Skeletal muscle satellite cell (primary cell): ENCODE data around the gene KIF26A.

Source experiments
- H3K27me3 ChIP-seq: 2 replicates; pipeline ENCODE4 v1.7.0; 2013; ENCODE audit warnings: low read length; ENCODE audit not compliant: control insufficient read depth, insufficient read depth
- H3K36me3 ChIP-seq: 2 replicates; pipeline ENCODE4 v1.7.0; 2013; ENCODE audit warnings: mild to moderate bottlenecking, control low read depth, low read length; ENCODE audit not compliant: insufficient read depth
- H3K4me1 ChIP-seq: 2 replicates; pipeline ENCODE4 v1.7.0; 2013; ENCODE audit warnings: low read length; ENCODE audit not compliant: control insufficient read depth, insufficient read depth
- H3K4me2 ChIP-seq: 2 replicates; pipeline ENCODE4 v1.7.0; 2013; ENCODE audit warnings: mild to moderate bottlenecking, low read length
- H3K4me3 ChIP-seq: 2 replicates; pipeline ENCODE4 v1.7.0; 2013; ENCODE audit warnings: low read length
- H3K9ac ChIP-seq: 2 replicates; pipeline ENCODE4 v1.7.0; 2013; ENCODE audit warnings: mild to moderate bottlenecking, low read depth, low read length, moderate library complexity
- H3K9me3 ChIP-seq: replicated peaks from 2 replicates; pipeline ENCODE4 v1.7.0; 2013; ENCODE audit warnings: mild to moderate bottlenecking, control low read depth, low read length

The KIF26A gene

DNA sequence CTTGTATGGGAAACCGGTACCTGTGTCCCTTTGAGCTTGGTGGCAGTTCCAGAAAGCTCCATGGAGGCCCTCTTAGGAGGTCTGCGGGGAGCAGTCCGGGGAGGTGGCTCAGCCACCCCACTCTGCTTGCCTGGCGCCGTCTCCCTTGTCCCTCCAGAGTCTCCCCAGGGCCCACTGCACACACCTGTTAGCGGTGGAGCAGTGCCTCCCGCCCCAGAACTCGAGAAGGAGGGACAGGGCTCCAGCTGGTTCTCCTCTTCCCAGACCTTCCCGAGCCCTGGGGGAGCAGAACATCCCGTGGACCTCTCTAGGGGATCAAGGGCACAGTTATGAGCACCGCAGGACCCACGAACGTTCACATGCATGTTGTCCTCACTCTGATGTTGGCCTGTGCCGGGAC is 42.1 kb upstream of the KIF26A start:
- H3K4me2 ChIP-seq: no peak overlapping the region
- no peaks in the 10 kb centered on the region for H3K9me3 ChIP-seq
- no peak overlapping the region for H3K9ac ChIP-seq
- H3K36me3 ChIP-seq: no peaks in the 10 kb centered on the region
- no peaks in the 10 kb centered on the region for H3K4me1 ChIP-seq
- peaks cover 12% of the 10 kb centered on the region for H3K27me3 ChIP-seq
- H3K4me3 ChIP-seq: no peak overlapping the region

DNA sequence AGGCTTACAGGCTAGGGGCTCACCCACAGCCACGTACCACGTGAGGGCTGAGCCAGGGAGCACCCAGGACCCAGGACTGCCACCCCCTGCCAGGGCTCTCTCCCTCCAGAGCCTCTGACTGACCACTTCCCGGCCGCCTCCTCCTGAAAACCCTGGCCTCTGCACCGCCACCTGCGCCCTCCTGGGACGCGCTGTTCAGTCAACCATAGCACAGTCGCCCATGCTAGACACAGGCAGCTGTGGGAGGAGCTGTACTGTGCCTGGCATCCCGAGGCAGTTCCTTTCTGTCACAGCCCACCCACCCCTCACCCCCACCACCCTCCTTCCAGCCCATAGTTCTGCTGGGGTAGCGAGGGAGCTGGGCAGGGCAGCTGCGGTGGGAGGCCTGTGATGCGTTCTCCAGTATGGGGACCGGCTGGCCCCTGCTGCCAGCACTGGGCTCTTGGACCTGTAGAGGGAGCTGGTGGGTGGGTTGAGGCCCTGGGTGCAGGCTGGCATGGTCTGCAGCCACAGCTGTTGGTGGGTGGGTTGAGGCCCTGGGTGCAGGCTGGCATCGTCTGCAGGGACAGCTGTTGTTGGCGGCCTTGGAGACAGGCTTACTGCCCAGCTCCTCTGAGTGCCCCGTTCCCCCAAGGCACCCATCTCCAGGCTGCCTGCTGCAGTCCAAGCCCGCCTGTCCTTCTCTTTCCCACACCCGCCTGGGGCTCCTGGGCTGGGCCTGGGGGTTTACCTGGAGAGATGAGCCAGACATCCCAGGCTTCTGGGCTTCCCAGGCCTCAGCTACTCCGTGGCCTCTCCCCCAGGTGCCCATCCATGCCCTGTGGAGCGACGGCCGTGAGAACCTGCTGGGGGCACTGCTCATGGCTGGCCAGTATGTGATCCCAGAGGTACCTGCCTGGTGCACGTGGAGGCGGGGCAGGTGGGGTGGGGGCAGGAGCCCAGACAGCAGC is 41.4 kb upstream of the KIF26A start:
- Histone ChIP-seq H3K4me1 (no peaks in the 10 kb centered on the region), H3K4me3 (no peak overlapping the region), H3K36me3 (no peaks in the 10 kb centered on the region), H3K4me2 (no peak overlapping the region), H3K27me3 (peaks cover 5% of the 10 kb centered on the region), H3K9ac (no peak overlapping the region), H3K9me3 (no peaks in the 10 kb centered on the region)

DNA sequence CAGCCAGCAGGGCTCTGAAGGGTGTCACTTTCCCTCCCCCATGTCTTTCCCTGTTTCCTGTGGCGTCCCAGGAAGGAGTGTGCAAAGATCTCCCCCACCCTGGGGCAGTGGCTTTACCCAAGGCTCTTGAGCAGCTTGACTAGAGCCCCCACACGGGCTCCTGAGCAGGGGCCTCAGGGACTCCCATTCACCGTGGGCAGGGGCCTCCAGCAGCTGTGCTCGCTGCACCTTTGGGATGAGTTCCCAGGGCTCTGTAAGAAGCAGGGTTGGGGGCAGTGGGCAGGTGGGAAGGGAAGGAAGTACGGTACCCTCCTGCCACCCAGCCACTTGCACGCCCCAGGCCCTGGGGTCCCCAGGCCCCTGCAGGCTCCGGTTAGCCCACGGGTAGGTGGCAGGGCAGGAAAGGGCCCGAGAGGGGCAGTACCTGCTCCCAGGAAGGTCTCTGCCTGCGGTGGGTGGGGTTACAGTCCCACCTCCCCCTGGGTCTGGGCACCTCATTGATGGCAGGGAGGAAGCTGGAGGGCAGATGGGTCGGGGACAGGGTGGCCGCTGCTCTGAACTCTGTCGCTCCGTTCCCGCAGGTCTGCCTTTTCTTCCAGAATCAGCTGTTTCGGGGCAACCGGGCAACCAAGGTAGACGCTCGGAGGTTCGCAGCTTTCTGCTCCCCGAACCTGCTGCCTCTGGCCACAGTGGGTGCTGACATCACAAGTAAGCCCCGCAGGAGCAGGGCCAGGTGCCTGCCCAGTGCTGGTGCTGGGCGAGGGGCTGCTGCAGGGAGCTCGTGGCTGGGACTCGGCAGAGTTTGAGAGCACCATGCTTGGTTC is 39.9 kb upstream of the KIF26A start:
- no peak overlapping the region for H3K9ac ChIP-seq
- H3K27me3 ChIP-seq: peaks cover 3% of the 10 kb centered on the region
- H3K4me2 ChIP-seq: no peak overlapping the region
- no peaks in the 10 kb centered on the region for H3K4me1 ChIP-seq
- H3K4me3 ChIP-seq: no peak overlapping the region
- no peaks in the 10 kb centered on the region for H3K9me3 ChIP-seq
- no peaks in the 10 kb centered on the region for H3K36me3 ChIP-seq

DNA sequence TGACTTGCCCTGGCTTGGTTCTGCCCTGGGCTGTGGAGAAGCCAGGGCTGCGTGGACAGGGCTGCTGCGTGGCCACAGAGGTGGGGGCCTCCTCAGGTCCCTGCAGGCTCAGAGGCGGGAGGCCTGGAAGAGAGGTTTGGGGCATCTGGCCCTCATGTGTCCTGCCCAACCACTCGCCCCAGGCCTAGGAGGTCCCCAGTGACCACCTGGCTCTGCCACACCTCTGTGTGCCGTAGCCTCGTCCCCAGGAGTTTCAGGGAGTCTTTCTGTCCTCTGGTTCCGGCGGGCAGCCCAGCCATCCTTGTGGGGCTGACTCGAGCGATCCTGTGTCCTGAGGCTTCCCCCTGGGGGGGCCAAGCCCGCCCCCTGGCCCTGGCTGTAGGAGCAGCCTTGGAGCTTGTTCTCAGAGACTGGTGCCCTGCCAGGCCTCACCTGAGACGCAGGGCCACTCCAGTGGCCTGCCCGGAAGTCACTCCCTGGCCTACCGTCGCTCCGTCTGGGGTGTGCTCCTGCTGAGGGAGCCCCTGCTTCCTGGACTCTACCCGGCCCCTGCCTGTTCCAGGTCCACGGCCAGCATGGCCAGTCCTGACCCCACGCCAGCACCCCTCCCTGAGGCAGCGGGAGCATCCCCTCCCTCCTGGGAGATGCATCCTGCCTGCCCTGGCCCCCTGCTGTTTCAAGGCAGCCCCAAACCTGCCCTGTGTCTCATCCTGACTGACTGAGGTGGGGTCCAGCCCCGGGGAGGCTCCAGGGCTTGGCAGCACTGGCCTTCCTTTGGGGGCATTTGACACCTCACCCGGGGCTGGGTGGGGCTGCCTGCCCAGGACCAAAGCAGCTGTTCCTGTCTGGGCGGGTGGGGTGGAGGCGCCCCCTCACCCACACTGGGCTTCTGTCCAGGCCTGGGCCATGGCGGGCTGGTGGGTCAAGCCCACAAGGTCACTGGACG is 39.0 kb upstream of the KIF26A start:
- no peak overlapping the region for H3K4me2 ChIP-seq
- H3K9ac ChIP-seq: no peak overlapping the region
- peaks cover 3% of the 10 kb centered on the region for H3K27me3 ChIP-seq
- no peak overlapping the region for H3K4me3 ChIP-seq
- H3K36me3 ChIP-seq: no peaks in the 10 kb centered on the region
- H3K9me3 ChIP-seq: no peaks in the 10 kb centered on the region
- no peaks in the 10 kb centered on the region for H3K4me1 ChIP-seq

DNA sequence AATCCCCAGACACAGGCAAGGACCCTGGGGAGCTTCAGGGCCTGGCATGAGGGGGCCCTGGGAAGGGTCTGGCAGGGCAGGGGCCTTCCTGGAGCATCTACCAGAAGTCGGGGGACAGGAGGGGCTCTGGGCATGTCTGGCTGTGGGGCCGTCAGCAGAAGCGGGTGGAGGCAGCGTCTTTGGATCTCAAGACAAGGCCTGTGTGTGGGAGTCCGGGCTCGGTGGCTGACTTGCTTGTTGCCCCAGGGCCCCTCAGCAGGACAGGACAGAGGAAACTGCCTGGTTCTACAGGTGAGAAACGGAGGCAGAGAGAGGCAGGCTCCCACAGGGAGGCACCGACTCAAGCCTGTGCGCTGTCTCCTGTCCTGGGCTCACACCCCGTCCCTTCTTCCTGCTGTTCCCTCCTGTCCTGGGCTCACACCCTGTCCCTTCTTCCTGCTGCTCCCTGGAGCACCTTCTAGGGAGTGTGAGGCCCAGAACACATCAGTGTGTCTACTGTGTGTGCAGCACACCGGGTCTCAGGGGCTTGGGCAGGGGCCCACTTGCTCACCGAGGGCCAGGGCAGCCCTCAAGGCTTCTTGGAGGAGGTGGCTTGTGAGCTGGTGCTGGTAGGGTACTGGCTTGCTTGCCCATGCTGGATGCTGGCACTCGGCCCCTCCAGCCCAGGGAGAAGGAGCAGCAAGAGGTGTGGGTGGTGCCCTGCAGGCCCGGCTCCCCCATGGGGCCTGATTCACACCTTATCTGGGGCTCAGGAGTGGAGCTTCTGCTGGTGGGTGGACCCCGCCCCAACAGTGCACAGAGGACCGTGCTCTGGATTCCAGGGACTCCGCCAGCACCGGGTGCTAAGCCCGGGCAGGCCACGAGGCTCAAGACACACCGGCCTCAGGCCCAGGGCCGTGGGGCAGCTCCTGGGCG is 38.0 kb upstream of the KIF26A start:
- no peak overlapping the region for H3K4me2 ChIP-seq
- no peaks in the 10 kb centered on the region for H3K4me1 ChIP-seq
- no peak overlapping the region for H3K4me3 ChIP-seq
- no peaks in the 10 kb centered on the region for H3K36me3 ChIP-seq
- no peak overlapping the region for H3K9ac ChIP-seq
- H3K27me3 ChIP-seq: peaks cover 3% of the 10 kb centered on the region
- H3K9me3 ChIP-seq: no peaks in the 10 kb centered on the region

DNA sequence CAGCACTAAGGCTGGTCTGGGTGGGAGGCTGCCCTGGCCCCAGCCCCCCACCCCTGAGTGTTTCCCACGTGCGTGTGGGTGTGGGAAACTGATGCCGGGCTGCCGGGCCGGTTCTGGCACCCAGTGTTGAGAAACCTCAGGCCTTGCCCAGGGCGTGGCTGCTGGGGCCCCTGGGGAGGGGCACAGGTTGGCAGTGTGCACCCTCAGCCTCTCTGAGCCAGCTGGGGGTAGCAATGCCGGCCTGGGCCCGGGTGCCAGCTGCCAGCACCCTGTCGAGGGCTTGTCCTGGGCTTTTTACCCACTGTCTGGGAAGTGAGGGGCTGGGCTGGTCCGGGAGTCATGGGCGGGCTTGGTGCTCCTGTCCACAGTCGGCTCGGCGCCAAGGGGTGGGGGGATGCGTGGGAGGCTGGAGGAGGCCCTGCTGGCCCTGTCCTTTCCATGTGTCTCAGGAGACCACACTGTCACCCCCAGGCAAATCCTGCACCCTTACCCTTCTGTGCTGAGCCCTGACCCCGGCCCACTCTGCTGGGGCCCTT is 37.2 kb upstream of the KIF26A start:
- Histone ChIP-seq H3K27me3 (peaks cover 3% of the 10 kb centered on the region), H3K9ac (no peak overlapping the region)

DNA sequence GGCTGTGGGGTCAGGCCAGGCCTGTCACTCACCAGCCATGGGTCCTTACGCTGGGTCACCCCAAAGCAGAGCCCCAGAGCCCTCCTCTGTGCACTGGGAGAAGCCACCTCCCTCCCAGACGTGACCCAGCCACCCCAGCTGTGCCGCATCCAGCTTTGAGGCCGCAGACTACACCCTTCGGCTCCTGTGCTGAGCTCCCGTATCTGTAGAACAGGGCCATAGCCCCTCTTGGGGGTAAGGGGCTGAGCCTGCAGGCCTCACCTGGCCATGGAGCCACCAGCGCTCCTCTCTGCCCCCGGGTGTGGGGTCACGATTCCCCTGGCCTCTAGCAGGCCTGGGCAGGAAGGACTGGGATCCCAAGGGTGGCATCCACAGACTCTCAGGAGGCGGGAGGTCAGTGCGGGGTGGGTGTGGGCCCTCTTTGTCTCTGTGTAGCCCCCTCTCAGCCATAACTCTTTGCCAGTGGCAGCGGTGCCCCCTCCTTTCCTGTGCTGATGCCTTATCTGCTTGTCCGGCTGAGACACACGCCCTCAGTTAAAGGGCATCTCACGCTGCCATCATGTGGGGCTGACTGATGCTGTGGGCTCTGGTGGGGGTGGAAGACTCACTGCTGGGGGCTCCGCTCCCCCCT is 36.6 kb upstream of the KIF26A start:
- Histone ChIP-seq H3K4me2 (no peak overlapping the region), H3K36me3 (no peaks in the 10 kb centered on the region), H3K27me3 (peaks cover 3% of the 10 kb centered on the region), H3K9me3 (no peaks in the 10 kb centered on the region), H3K4me3 (no peak overlapping the region), H3K9ac (no peak overlapping the region), H3K4me1 (no peaks in the 10 kb centered on the region)

More for the DNA sequence above, 37.2 kb upstream of the KIF26A start:
- no peaks in the 10 kb centered on the region for H3K36me3 ChIP-seq
- H3K9me3 ChIP-seq: no peaks in the 10 kb centered on the region
- no peak overlapping the region for H3K4me3 ChIP-seq
- no peaks in the 10 kb centered on the region for H3K4me1 ChIP-seq
- H3K4me2 ChIP-seq: no peak overlapping the region

DNA sequence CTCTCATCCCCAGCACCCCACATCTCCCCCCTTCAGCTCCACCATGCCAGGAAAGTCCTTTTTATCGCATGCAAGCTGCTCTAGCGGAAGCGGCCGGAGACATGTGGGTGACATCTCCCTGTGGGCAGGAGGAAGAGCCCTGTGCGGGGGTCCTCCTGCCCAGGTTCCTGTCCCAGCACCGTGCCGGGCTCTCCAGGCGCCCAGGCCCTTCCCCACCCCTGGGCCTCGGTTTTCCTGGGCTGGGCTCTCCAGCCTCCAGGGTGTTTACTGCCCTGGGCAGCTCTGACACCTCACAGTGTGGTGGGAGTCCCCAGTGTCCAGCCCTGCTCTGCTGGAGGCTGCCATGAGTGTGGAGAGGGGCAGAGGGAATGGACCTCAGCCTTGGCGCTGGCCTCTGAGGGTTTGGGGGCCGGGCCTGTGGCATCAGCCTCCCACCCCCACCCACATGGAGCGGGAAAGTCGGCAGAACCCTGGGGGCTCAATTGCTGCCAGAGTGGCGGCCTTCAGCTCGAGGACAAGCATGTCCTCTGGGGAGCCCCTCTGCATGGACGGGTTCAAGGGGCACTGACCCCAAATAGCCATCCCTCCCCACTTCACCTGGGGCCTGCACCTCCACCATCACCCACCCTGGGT is 36.0 kb upstream of the KIF26A start:
- H3K9ac ChIP-seq: no peak overlapping the region
- no peaks in the 10 kb centered on the region for H3K9me3 ChIP-seq
- peaks cover under 1% of the 10 kb centered on the region for H3K27me3 ChIP-seq
- no peak overlapping the region for H3K4me3 ChIP-seq
- H3K36me3 ChIP-seq: no peaks in the 10 kb centered on the region
- no peaks in the 10 kb centered on the region for H3K4me1 ChIP-seq
- H3K4me2 ChIP-seq: no peak overlapping the region

DNA sequence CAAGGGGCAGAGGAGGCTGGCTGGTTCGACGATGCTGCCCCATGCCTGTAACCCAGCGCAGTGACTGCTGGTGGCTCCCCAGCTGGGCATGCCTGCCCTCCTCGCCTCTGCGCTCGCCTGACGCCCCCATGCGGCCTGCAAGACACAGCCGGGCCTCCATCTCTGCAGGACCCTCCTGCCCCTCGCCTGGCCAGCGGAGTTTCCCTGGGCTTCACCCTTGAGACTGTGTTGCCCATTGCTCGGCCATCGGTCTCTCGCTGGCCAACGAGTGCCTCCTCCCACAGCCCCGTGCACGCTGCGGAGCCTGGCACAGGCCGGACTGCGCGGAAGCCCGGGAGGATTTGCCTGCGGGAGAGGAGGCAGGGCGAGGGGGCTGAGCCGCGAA is 35.3 kb upstream of the KIF26A start:
- H3K36me3 ChIP-seq: no peaks in the 10 kb centered on the region
- no peak overlapping the region for H3K9ac ChIP-seq
- H3K4me1 ChIP-seq: no peaks in the 10 kb centered on the region
- no peaks in the 10 kb centered on the region for H3K27me3 ChIP-seq
- H3K4me2 ChIP-seq: no peak overlapping the region
- H3K9me3 ChIP-seq: no peaks in the 10 kb centered on the region
- H3K4me3 ChIP-seq: no peak overlapping the region
